Measurements from ENCODE around the gene ANKRD33B. TPM values are rescaled to one million over a fixed set of nuclear protein-coding genes. Genes with fewer than 3 reads are reported as not detected.

The ANKRD33B gene
- total RNA-seq, 1 donor from 2014 or later = 31.1 TPM

DNA sequence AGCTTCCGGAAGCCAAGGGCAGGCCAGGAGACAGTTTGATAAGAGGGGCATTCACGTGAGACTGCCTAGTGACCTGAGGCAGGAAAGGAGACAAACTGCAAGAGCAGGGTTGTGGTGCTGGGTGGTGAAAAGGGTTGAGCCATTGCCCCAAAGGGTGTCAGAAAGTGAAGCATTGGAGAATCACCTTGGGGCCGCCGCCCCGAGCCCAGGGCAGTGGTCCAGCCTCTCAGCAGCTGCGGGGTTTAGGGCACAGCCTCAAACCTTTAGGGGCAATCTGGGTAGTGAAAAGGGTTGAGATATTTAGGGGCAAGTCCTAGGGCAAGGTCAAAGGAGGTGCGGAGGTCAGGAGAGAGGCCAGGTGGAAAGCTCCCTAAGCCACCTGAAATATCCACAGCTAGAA is 10.4 kb upstream of the ANKRD33B start:
- Mint-ChIP-seq H3K4me3 (ENCODE audit: low read depth) (no peak overlapping the region), H3K27me3 (ENCODE audit: low read depth) (peaks cover 20% of the 10 kb centered on the region), H3K36me3 (ENCODE audit: low read depth) (no peaks in the 10 kb centered on the region), H3K27ac (no peak overlapping the region), H3K4me1 (ENCODE audit: low read depth) (peaks cover 13% of the 10 kb centered on the region), H3K9me3 (no peaks in the 10 kb centered on the region)
- intact Hi-C loops (cut with micrococcal nuclease) = no loop called here
- no peak for DNase-seq (ENCODE audit: low spot score)

DNA sequence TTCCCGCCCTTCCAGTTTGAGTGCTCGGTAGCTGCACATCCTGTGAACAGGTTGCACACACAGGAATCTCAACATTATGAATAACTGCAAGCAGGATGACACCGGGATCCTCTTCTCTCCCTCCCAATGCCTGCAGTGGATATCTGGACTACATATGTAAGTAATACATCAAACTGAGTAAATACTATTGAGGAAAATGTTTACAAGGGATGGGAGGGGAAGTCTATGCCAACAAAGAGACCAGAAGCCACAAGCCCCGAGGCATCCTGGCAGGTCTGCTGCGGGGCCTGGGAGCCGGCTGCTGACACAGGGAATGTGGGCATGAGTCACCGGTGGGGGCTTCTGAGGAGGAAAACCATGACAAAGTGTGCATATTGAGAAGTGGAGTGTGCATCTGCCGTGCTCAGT is 8.6 kb upstream of the ANKRD33B start:
- H3K27me3 Mint-ChIP-seq (ENCODE audit: low read depth) = peaks cover 30% of the 10 kb centered on the region
- peaks cover 17% of the 10 kb centered on the region for H3K4me1 Mint-ChIP-seq (ENCODE audit: low read depth)
- H3K9me3 Mint-ChIP-seq = no peaks in the 10 kb centered on the region
- intact Hi-C loops (cut with micrococcal nuclease) = no loop called here
- DNase-seq (ENCODE audit: low spot score) = no peak
- H3K36me3 Mint-ChIP-seq (ENCODE audit: low read depth) = no peaks in the 10 kb centered on the region
- no peak overlapping the region for H3K4me3 Mint-ChIP-seq (ENCODE audit: low read depth)
- no peak overlapping the region for H3K27ac Mint-ChIP-seq

GRCh38 chr5:10556289-10556807 is 7.5 kb upstream of the ANKRD33B start:
- H3K27me3 Mint-ChIP-seq (ENCODE audit: low read depth) = peaks cover 39% of the 10 kb centered on the region
- H3K36me3 Mint-ChIP-seq (ENCODE audit: low read depth) = no peaks in the 10 kb centered on the region
- DNase-seq (ENCODE audit: low spot score) = no peak
- intact Hi-C loops (cut with micrococcal nuclease) = no loop called here
- no peak overlapping the region for H3K27ac Mint-ChIP-seq
- H3K4me3 Mint-ChIP-seq (ENCODE audit: low read depth) = no peak overlapping the region
- no peaks in the 10 kb centered on the region for H3K9me3 Mint-ChIP-seq
- peaks cover 20% of the 10 kb centered on the region for H3K4me1 Mint-ChIP-seq (ENCODE audit: low read depth)

DNA sequence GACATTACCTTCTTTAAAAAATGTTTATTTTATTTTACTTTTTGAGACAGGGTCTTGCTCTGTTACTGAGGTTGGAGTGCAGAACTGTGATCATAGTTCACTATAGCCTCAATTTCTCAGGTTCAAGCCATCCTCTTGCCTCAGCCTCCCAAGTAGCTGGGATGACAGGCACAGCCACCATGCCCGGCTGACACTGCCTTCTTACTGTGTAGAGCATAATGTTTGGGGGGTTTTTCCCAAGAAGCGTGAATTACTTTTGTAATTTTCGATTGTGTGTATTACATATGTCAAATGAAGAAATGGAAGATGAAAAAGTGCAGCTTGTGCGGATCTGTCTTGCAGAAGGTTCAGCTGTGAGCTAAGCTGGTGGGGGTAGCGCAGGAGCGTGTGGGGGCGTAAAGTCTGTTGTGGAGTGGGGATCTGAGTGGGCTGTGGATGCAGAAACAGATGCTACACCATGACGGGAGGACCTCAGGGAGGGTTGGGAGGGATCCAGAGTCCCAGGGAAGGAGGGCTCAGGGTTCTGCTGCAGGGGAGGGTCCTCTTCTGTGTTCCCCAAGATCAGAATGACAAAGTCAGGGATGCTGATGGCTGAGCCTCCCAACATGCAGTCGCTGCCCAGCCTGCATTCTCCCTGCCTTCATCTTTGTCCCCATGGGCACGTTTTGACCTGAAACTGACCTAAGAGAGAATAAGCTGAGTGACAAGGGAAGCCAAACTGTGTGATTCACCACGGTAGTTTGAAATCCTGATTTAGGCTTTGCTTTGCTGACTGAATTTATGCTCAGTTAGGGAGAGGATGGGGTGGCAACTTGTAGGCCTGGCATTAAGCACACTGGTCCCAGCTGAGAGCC is 6.8 kb upstream of the ANKRD33B start:
- H3K4me3 Mint-ChIP-seq (ENCODE audit: low read depth) = no peak overlapping the region
- intact Hi-C loops (cut with micrococcal nuclease) = no loop called here
- no peak overlapping the region for H3K27ac Mint-ChIP-seq
- H3K36me3 Mint-ChIP-seq (ENCODE audit: low read depth) = no peaks in the 10 kb centered on the region
- peaks cover 22% of the 10 kb centered on the region for H3K4me1 Mint-ChIP-seq (ENCODE audit: low read depth)
- DNase-seq (ENCODE audit: low spot score) = no peak
- H3K27me3 Mint-ChIP-seq (ENCODE audit: low read depth) = peaks cover 39% of the 10 kb centered on the region
- no peaks in the 10 kb centered on the region for H3K9me3 Mint-ChIP-seq

- H3K27me3 Mint-ChIP-seq (ENCODE audit: low read depth) = peaks cover 37% of the 10 kb centered on the region
- intact Hi-C loops (cut with micrococcal nuclease) = no loop called here
- no peaks in the 10 kb centered on the region for H3K36me3 Mint-ChIP-seq (ENCODE audit: low read depth)
- H3K4me1 Mint-ChIP-seq (ENCODE audit: low read depth) = peaks cover 15% of the 10 kb centered on the region
- no peak for DNase-seq (ENCODE audit: low spot score)
- no peak overlapping the region for H3K27ac Mint-ChIP-seq
- H3K4me3 Mint-ChIP-seq (ENCODE audit: low read depth) = no peak overlapping the region
- no peaks in the 10 kb centered on the region for H3K9me3 Mint-ChIP-seq
These were observed 4.7 kb upstream of the ANKRD33B start for GRCh38 chr5:10559151-10559550.

- Mint-ChIP-seq H3K36me3 (ENCODE audit: low read depth) (no peaks in the 10 kb centered on the region), H3K4me3 (ENCODE audit: low read depth) (no peak overlapping the region), H3K27ac (no peak overlapping the region), H3K27me3 (ENCODE audit: low read depth) (peaks cover 33% of the 10 kb centered on the region), H3K9me3 (no peaks in the 10 kb centered on the region), H3K4me1 (ENCODE audit: low read depth) (peaks cover 15% of the 10 kb centered on the region)
- intact Hi-C loops (cut with micrococcal nuclease) = loop anchor here (5.0 kb wide), 1 partner anchor 208 kb away; the partner anchor contains the start of gene MARCHF6
- no peak for DNase-seq (ENCODE audit: low spot score)
These were observed 4.0 kb upstream of the ANKRD33B start for GRCh38 chr5:10559871-10560270.

GRCh38 chr5:10562201-10563109 is 1.4 kb upstream of the ANKRD33B start:
- H3K4me1 Mint-ChIP-seq (ENCODE audit: low read depth) = peaks cover 31% of the 10 kb centered on the region
- peaks cover 24% of the 10 kb centered on the region for H3K27me3 Mint-ChIP-seq (ENCODE audit: low read depth)
- DNase-seq (ENCODE audit: low spot score) = no peak
- H3K27ac Mint-ChIP-seq = peak overlapping the region; percentile 73
- peaks cover 9% of the 10 kb centered on the region for H3K36me3 Mint-ChIP-seq (ENCODE audit: low read depth)
- intact Hi-C loops (cut with micrococcal nuclease) = loop anchor here (5.0 kb wide), 1 partner anchor 210 kb away; the partner anchor contains the start of gene MARCHF6
- no peaks in the 10 kb centered on the region for H3K9me3 Mint-ChIP-seq
- peak overlapping the region; percentile 70 for H3K4me3 Mint-ChIP-seq (ENCODE audit: low read depth)

- H3K27me3 Mint-ChIP-seq (ENCODE audit: low read depth) = peaks cover 20% of the 10 kb centered on the region
- peak overlapping the region; percentile 12 for H3K27ac Mint-ChIP-seq
- intact Hi-C loops (cut with micrococcal nuclease) = loop anchor here (5.0 kb wide), 1 partner anchor 211 kb away; the partner anchor contains the start of gene MARCHF6
- H3K4me3 Mint-ChIP-seq (ENCODE audit: low read depth) = peak overlapping the region; percentile 58
- no peaks in the 10 kb centered on the region for H3K9me3 Mint-ChIP-seq
- peaks cover 39% of the 10 kb centered on the region for H3K4me1 Mint-ChIP-seq (ENCODE audit: low read depth)
- peak; percentile 45 for DNase-seq (ENCODE audit: low spot score)
- peaks cover 18% of the 10 kb centered on the region for H3K36me3 Mint-ChIP-seq (ENCODE audit: low read depth)
These were observed 543 bp upstream of the ANKRD33B start for GRCh38 chr5:10563110-10563944.

DNA sequence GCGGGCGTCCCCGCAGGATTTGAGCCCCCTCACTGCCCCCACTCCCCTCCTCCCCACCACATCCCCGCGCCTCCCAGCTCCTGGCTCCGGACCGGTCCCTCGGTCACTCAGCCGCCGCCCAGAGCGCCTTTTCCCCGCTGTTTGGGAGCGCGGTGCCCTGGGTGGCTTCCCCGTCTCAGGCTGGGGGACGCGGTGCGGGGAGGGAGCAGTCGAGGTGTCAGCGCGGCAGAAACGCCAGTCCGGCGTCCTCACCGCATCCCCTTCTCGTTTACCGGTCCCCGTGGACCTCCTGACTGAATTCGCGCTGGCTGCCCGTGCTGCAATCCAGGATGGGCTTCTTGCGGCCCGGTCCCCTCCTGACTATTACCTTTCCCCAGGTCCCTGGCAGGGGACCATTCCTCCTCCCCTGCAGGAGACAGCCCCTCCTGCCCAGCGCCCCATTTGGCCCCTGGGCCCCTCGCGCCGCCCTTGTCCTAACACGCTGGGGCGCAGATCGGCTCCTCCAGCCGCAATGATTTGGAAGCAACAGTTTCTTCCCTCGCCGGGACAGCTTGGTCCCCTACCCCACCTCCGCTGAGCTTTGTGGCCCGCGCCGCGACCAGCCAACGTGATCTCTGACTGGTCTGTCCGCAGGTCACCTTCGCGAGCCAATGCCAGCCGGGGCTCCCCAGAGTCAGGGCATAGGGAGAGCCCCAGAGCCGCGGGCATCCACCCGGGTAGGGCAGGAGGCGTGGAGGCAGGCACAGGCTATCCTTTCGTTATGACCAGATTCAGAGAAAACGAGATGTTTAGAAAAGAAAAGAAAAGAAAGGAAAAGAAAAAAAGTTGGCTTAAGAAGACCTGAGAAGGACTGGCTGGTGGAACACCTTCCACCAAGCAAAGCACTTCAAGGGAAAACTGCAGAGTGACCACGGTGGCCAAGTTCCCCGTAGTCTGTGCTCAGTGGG is 1.2 kb downstream of the ANKRD33B start:
- intact Hi-C loops (cut with micrococcal nuclease) = loop anchor here (1.0 to 5.0 kb wide), 7 partner anchors 14 to 213 kb away; partner anchors contain the start of genes DAP, MARCHF6 and ROPN1L
- Mint-ChIP-seq H3K9me3 (no peaks in the 10 kb centered on the region), H3K4me3 (ENCODE audit: low read depth) (peak overlapping the region; percentile 92), H3K36me3 (ENCODE audit: low read depth) (peaks cover 18% of the 10 kb centered on the region), H3K4me1 (ENCODE audit: low read depth) (peaks cover 39% of the 10 kb centered on the region), H3K27ac (peak overlapping the region; percentile 82), H3K27me3 (ENCODE audit: low read depth) (peaks cover 11% of the 10 kb centered on the region)
- no peak for DNase-seq (ENCODE audit: low spot score)

DNA sequence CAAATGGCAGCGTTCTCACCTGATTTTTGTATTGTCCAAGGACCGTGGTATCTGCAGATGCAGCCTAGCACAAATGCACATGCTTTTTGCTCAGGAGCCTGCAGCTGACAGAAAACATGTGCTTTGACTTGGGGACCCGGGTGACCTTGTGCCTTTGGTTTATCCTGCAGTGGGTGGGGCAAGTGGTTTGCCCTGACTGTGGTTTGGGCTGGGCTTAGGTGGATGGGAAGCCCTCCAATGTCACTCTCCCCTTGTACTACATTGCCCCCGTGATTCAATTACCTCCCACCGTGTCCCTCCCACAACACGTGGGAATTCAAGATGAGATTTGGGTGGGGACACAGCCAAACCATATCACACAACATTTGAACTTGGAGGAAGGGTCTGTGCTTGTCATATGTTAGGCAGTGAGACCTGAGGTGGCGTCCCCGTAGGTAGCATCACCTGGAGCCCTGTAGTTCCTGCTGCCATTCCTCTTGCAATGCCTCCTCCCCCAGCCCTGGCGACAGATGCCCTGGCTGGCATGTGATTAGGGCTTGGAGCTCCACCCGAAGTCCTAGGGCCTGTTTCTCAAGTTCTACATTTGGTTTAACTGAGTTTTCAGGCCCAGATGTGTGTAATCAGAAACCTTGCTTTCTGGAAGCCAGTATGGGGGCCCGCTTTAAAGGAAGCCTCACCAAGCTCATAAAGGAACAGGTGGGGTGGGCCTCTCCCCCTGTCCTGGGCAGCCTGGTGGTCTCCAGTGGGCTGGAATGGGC is 2.1 kb downstream of the ANKRD33B start:
- intact Hi-C loops (cut with micrococcal nuclease) = loop anchor here (2.0 kb wide), 3 partner anchors 13 to 195 kb away; partner anchors contain the start of gene DAP
- DNase-seq (ENCODE audit: low spot score) = no peak
- peak overlapping the region; percentile 92 for H3K4me3 Mint-ChIP-seq (ENCODE audit: low read depth)
- H3K4me1 Mint-ChIP-seq (ENCODE audit: low read depth) = peaks cover 37% of the 10 kb centered on the region
- no peak overlapping the region for H3K27ac Mint-ChIP-seq
- H3K36me3 Mint-ChIP-seq (ENCODE audit: low read depth) = peaks cover 18% of the 10 kb centered on the region
- H3K27me3 Mint-ChIP-seq (ENCODE audit: low read depth) = peaks cover 4% of the 10 kb centered on the region
- no peaks in the 10 kb centered on the region for H3K9me3 Mint-ChIP-seq

Data from activated T-helper 2 cell treated with anti-CD3 and anti-CD28 coated beads, Interferon-gamma antibody, Interleukin-2, Interleukin-4, amounts not matched to agents 10 μg/mL and 5 μg/mL and 100 μg/mL, durations not matched to agents 14 hours and 24 hours and 36 hours (primary cell).